Fibroblast of skin of left biceps (primary cell): ENCODE data around the gene TKT.

Experiments used
- DNase-seq, 2 experiments: peaks; one replicate each; pipeline ENCODE4 v3.0.0-alpha.2; 2013; ENCODE audit warnings: low read depth in 2 of 2

The TKT gene

DNA sequence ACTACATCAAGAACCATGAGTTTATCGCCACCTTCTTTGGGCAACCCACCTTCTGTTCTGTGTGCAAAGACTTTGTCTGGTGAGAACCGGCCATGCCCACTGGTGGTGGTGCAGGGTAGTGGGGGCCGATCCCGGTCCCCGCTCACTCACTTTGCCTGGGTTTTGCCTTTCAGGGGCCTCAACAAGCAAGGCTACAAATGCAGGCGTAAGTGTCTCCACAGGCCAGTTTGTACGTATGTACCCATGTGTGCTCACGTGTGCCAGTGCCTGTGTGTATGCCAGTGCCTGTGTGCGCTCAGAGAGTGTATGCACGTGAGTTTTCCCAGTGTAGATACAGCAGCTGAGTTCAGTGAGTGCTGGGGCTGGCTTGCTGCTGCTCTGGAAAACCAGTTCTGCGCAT is 74.3 kb downstream of the TKT start:
- DNase-seq: no peak

DNA sequence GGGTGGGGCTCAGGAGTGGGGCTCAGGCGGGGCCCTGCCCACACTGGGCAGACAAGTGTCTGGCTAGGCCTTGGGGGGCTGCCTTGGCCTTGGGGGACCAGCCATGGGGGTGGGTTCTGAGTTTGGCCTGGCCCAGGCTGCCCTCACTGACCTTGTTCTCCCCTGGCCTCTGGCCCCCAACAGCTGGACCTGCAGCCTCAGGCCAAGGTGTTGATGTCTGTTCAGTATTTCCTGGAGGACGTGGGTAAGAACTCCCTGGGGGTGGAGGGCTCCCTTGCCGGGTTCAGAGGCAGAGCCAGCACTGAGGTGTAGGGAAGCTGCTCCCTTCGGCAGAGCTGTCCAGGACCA is 74.8 kb downstream of the TKT start:
- no peak for DNase-seq

DNA sequence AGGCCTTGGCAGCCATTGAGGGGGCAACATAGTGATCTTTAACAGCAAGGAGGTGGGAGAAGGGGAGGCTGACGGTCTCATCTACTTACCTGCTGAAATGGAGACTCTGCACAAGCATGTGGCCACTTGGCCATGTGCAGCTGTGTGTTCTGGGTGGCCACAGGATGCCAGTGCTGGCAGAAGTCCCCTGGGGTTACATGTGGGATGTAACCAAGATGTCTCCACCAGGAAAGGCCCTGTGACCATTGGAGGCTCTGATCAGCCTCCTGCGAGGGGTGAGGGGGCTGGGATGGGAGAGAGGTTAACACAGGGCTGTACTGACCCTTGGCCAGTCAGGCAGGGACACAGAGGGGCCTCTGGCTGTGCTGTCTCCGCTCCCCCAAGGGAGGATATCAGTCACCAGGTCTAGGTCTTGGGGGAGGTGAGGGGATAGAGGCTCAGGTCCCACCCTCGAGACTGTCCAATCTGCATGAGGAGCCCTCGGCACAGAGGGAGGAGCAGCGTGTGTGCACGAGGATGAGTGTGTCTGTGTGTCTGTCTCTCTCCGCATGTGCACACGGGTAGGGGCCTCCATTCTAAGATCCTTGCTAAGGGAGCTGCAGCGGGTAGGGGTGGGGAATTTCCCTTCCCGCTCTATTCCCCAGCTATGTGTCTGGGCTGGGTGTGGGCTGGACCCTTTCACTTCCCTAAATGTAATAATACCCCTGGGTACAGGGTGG is 75.4 kb downstream of the TKT start:
- DNase-seq: no peak

DNA sequence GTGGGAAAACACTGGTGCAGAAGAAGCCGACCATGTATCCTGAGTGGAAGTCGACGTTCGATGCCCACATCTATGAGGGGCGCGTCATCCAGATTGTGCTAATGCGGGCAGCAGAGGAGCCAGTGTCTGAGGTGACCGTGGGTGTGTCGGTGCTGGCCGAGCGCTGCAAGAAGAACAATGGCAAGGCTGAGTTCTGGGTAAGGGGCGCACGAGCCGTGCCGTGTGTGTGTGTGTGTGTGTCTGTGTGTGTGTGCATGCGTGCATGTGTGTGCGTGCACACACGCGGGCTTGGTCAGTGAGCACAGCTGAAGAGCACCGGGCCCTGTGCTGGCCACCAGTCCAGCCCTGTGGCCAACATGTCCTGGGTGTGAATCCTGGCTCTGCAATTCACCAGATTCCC is 76.2 kb downstream of the TKT start:
- DNase-seq: no peak

DNA sequence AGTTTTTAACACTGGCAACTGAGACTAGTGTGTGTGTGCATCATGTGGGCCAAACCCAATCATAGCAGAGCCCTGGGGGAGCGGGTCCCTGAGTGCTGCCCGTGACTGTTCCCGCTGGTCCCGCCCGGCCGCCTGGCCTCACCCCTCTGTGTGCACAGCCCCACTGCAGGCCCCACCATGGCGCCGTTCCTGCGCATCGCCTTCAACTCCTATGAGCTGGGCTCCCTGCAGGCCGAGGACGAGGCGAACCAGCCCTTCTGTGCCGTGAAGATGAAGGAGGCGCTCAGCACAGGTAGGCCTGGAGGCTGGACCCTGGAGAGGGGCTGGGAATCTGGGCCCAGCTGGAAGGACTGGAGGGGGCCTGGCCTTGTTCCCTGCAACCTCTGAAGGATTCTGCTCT is 77.6 kb downstream of the TKT start:
- no peak for DNase-seq

DNA sequence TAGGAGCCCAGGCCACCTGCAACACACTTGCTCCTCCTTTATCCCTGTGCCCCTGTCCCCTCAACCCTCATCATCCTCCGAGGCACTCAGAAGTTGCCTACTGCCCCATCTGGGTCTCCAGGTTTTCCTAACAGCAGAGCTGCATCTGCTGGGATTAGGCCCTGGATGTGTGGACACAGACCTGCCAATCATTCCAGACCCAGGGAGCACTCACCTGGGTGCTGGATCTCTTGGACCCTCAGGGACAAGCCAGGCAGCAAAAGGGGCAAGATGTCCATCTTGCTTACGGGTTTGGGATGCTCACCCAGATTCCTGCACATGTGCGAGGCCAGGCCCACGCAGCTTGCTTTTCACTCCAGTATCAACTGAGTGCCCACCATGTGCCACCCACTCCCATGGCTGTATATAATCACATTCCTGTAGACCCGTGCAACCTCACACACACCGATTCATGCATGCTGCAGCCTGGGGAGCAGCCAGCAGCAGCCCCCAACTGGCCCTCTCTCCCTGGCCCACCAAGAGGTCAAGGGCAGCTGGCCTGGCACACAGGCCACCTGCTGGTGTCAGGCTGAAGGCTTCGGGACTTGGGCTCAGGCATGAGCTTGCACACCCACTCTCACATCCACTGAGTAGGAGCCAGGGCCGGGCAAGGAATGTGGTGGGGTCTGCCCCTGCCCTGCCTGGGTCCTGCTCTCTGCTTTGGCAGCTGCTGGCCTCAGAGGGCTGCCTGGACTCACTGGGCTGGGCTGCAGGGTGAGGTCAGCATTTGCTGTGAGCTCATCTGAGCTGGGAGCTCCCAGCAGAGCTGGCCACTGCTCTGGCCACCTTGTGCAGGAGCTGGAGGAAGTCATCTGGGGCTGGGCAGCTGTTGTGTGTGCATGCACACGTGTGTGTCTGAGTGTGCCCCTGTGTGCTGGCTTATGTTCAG is 79.9 kb downstream of the TKT start:
- DNase-seq: no peak
